HepG2 (cell line): ENCODE results near the gene NOA1. TPM values are rescaled to one million over a fixed set of nuclear protein-coding genes. Genes with fewer than 3 reads are reported as not detected.

Experiments
- BCL3 ChIP-seq: sonication (generic); formaldehyde crosslinking; IDR thresholded peaks from 2 replicates; pipeline ENCODE4 v1.5.1; 2020; ENCODE audit warnings: mild to moderate bottlenecking, missing genetic modification reagents, moderate library complexity
- BRCA1 ChIP-seq: sonication (generic); formaldehyde crosslinking; IDR thresholded peaks from 2 replicates; pipeline ENCODE4 v1.4.0; 2020; ENCODE audit warnings: missing genetic modification reagents
- CEBPG ChIP-seq: IDR thresholded peaks from 2 replicates; pipeline ENCODE4 v1.6.1; 2016
- CEBPZ ChIP-seq: IDR thresholded peaks from 2 replicates; pipeline ENCODE4 v1.6.1; 2012; ENCODE audit warnings: low read length, improper control_type of control experiment
- MYC ChIP-seq: sonication (generic); formaldehyde crosslinking; IDR thresholded peaks from 2 replicates; pipeline ENCODE4 v1.9.0; 2021; ENCODE audit warnings: missing genetic modification reagents, borderline replicate concordance
- REL ChIP-seq: sonication (generic); formaldehyde crosslinking; conservative IDR thresholded peaks from 2 replicates; pipeline ENCODE4 v1.8.0; 2022; ENCODE audit warnings: mild to moderate bottlenecking, missing genetic modification reagents, moderate library complexity
- SALL1 ChIP-seq: sonication (generic); formaldehyde crosslinking; IDR thresholded peaks from 2 replicates; pipeline ENCODE4 v1.8.0; 2022; ENCODE audit warnings: mild to moderate bottlenecking, missing genetic modification reagents
- SIX4 ChIP-seq: sonication (generic); formaldehyde crosslinking; IDR thresholded peaks from 2 replicates; pipeline ENCODE4 v1.4.0; 2020; ENCODE audit warnings: missing genetic modification reagents
- SMAD3 ChIP-seq: sonication (generic); formaldehyde crosslinking; IDR thresholded peaks from 2 replicates; pipeline ENCODE4 v1.4.0; 2020; ENCODE audit warnings: missing genetic modification reagents
- TCF12 ChIP-seq, 2 experiments: fragments of 450-650 bp in 1 of 2; sonication (generic) in 1 of 2; formaldehyde crosslinking in 1 of 2; IDR thresholded peaks; 2 replicates each; pipeline versions ENCODE4 v1.6.1 to v1.8.0; 2017 to 2022; ENCODE audit warnings: antibody characterized with exemption in 1 of 2, mild to moderate bottlenecking in 1 of 2, missing genetic modification reagents in 1 of 2, moderate library complexity in 1 of 2
- ZBED4 ChIP-seq: sonication (generic); formaldehyde crosslinking; IDR thresholded peaks from 2 replicates; pipeline ENCODE4 v1.4.0; 2020; ENCODE audit warnings: missing genetic modification reagents, borderline replicate concordance
- ZBTB38 ChIP-seq: sonication (generic); formaldehyde crosslinking; IDR thresholded peaks from 2 replicates; pipeline ENCODE4 v1.5.1; 2020; ENCODE audit warnings: mild to moderate bottlenecking, missing genetic modification reagents
- ZBTB46 ChIP-seq: sonication (generic); formaldehyde crosslinking; IDR thresholded peaks from 2 replicates; pipeline ENCODE4 v1.4.0; 2020; ENCODE audit warnings: mild to moderate bottlenecking, missing genetic modification reagents, borderline replicate concordance
- ZEB1 ChIP-seq: IDR thresholded peaks from 2 replicates; pipeline ENCODE4 v1.6.1; 2012; ENCODE audit warnings: mild to moderate bottlenecking, low read depth, inconsistent platforms; ENCODE audit not compliant: insufficient replicate concordance
- ZFYVE20 ChIP-seq: sonication (generic); formaldehyde crosslinking; IDR thresholded peaks from 2 replicates; pipeline ENCODE4 v1.8.0; 2023; ENCODE audit warnings: low read depth, mild to moderate bottlenecking, moderate library complexity, missing genetic modification reagents, borderline replicate concordance
- ZNF101 ChIP-seq: sonication (generic); formaldehyde crosslinking; IDR thresholded peaks from 2 replicates; pipeline ENCODE4 v1.4.0; 2020; ENCODE audit warnings: mild to moderate bottlenecking, low read depth, missing genetic modification reagents, borderline replicate concordance
- ZNF674 ChIP-seq: sonication (generic); formaldehyde crosslinking; IDR thresholded peaks from 2 replicates; pipeline ENCODE4 v1.5.0; 2020; ENCODE audit warnings: low read depth, mild to moderate bottlenecking, missing genetic modification reagents
- ZNF737 ChIP-seq: sonication (generic); formaldehyde crosslinking; IDR thresholded peaks from 2 replicates; pipeline ENCODE4 v1.5.0; 2020; ENCODE audit warnings: missing genetic modification reagents, mild to moderate bottlenecking, borderline replicate concordance
- ZNF782 ChIP-seq: sonication (generic); formaldehyde crosslinking; IDR thresholded peaks from 2 replicates; pipeline ENCODE4 v1.4.0; 2020; ENCODE audit warnings: missing genetic modification reagents, mild to moderate bottlenecking, borderline replicate concordance
- polyA plus RNA-seq, 8 experiments: library from polyadenylated mRNA; depleted of rRNA in 3 of 8; stranded (reverse) in 7 of 8; unstranded in 1 of 8; fragments of >200 nt; fragmentation: Illumina TruSeq in 4 of 8; extraction: Trizol in 4 of 8; gene quantifications; 2 replicates each; pipeline versions ENCODE4 v1.2.1 to v1.2.3, GENCODE V29; 2011 to 2016; ENCODE audit warnings: low read depth in 4 of 8, missing spikeins in 1 of 8, mixed read lengths in 1 of 8; ENCODE audit not compliant: insufficient read depth in 1 of 8
- total RNA-seq, 5 experiments: library from RNA; depleted of rRNA; stranded (reverse); fragments of >200 nt; fragmentation: Illumina TruSeq; extraction: Trizol; gene quantifications; 2 replicates each; pipeline ENCODE4 v1.2.3, GENCODE V29; 2016; ENCODE audit warnings: low read depth in 1 of 5

NOA1 gene
- total and polyA plus RNA-seq, 2 of the 13 experiments (the other 11 are each of a cell fraction or from before 2014, with no cell fraction given) = 17.3 to 19.0 TPM

GRCh38 chr4:56977321-56978012 is at the start of gene NOA1 (continued):
- no peak for TF ChIP-seq TCF12 (IDR thresholded peaks at IDR 0.05)
- TF ChIP-seq TCF12 (CRISPR knock-in tag; IDR thresholded peaks at IDR 0.05) = no peak
- TF ChIP-seq REL = no peak
- no peak for TF ChIP-seq ZNF782 (CRISPR knock-in tag)
- no peak for TF ChIP-seq CEBPG (CRISPR knock-in tag)
- TF ChIP-seq SALL1 (CRISPR knock-in tag) = peak; percentile 4; the same call in 1 of the 2 replicates
- no peak; the same call in 1 of the 2 replicates for TF ChIP-seq ZBED4 (CRISPR knock-in tag)
- no peak for TF ChIP-seq ZNF674 (CRISPR knock-in tag)
- TF ChIP-seq ZBTB46 (CRISPR knock-in tag) = no peak
- no peak for TF ChIP-seq ZFYVE20 (CRISPR knock-in tag)
- peak; percentile 53; the same call in 1 of the 2 replicates for TF ChIP-seq BCL3 (CRISPR knock-in tag)
- TF ChIP-seq ZEB1 = no peak
- no peak for TF ChIP-seq BRCA1 (CRISPR knock-in tag)
- no peak; the same call in 1 of the 2 replicates for TF ChIP-seq ZBTB38 (CRISPR knock-in tag)
- no peak for TF ChIP-seq ZNF101 (CRISPR knock-in tag)
- TF ChIP-seq SIX4 (CRISPR knock-in tag) = 0 out of 2 replicates have a peak, but pooled peaks have one; percentile 3
- TF ChIP-seq SMAD3 (CRISPR knock-in tag) = peak; percentile 38; the same call in 1 of the 2 replicates
- TF ChIP-seq ZNF737 (CRISPR knock-in tag) = no peak
- TF ChIP-seq MYC = peak; percentile 47; the same call in 1 of the 2 replicates
- no peak for TF ChIP-seq CEBPZ
